ENCODE results near the gene CMTR1. TPM values are rescaled to one million over a fixed set of nuclear protein-coding genes. Genes with fewer than 3 reads are reported as not detected.

Gene CMTR1
- total RNA-seq, 1 experiment from 2014 or later: 28.7 TPM

DNA sequence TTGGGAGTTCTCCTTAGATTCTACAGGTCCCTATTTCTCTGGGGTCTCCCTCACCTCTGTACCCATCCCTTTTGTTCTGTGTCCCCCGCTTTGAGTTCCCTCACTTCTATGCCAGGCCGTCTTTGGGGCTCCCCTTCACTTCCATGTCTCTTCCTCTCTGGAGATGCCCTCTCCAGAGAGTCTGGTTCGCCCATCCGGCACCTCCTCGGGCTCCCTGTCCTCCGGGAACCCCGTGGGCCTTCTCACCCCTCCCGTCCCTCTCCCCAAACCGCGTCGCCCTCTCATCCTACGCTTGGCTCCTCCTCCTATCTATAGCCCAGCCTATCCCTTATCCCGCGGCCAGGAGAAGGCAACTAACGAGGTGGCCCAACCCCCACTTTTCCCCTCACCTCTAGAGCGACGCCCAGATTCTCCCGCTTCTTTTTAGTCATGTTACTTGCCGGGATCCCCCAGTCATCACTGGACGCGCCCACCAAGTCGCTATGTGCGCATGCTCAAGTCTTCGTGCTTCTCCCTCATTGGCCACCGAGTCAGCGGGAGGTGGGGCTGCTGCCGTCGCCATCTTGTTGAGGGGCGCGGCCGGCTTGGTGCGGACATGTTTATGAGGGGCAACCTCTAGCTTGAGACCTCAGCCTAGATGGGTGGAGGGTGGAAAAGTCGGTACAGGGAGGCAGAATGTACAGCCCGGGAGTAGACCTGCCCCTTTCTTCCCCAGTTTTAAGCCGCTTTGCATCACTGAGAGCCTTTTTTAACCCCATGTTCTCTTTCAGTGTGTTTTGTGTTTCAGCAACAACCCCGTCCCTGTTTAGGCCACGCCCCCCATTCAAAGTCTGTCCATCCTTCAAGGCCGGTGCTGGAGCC, 66.6 kb downstream of the CMTR1 start, which contains the start of gene CCDC167:
Gene CCDC167, minus strand, starts transcription at position 461 of the 861 bp plus-strand sequence. Its CDS starts 30 bp downstream, at position 431.
- ChIA-PET POLR2A (interaction anchor here (1.2 kb wide), 1 partner anchor 81 kb away, joined by 3 read pairs; no protein-coding TSS in a partner anchor), RAD21 (ENCODE audit: low non-redundant PET in 1 of 2, low total read pairs in 2 of 2, uncharacterized antibody in 2 of 2, unreplicated experiment in 2 of 2) (interaction anchor here (0.7 to 1.0 kb wide), 2 partner anchors 192 kb away, joined by 3 read pairs; no protein-coding TSS in a partner anchor), CTCF (interaction anchor here (0.8 to 1.5 kb wide), 7 partner anchors 13 to 192 kb away, joined by 3 to 6 read pairs (median 3); no protein-coding TSS in a partner anchor)
- Histone ChIP-seq H3K79me2 (ENCODE audit: insufficient read depth, low read length) (peaks cover 11% of the 10 kb centered on the region; the same call in 1 of the 2 replicates), H3K4me3 (replicated peaks in 1 of 2; ENCODE audit: low read depth in 1 of 2, low read length in 2 of 2) (peak within 1 kb of the TSS; percentile 60 to 78), H3K36me3 (ENCODE audit: control insufficient read depth in 1 of 2, insufficient read depth in 2 of 2, low read length in 2 of 2) (no peaks in the 10 kb centered on the region), H3K27me3 (ENCODE audit: insufficient read depth, low read length) (no peaks in the 10 kb centered on the region), H3K9me2 (ENCODE audit: insufficient read depth) (no peaks in the 10 kb centered on the region), H2AFZ (ENCODE audit: low read depth, low read length, poor library complexity, severe bottlenecking) (peak within 1 kb of the TSS; percentile 63), H3K4me1 (ENCODE audit: control insufficient read depth in 1 of 2, insufficient read depth in 2 of 2, low read length in 2 of 2) (peaks cover 4 to 16% of the 10 kb centered on the region in 2 experiments; a peak in 3 of 4 replicates), H4K20me1 (ENCODE audit: insufficient read depth) (no peaks in the 10 kb centered on the region), H3K9me3 (ENCODE audit: control insufficient read depth in 1 of 2, insufficient read depth in 1 of 2, low read depth in 1 of 2, low read length in 2 of 2) (no peaks in the 10 kb centered on the region), H3K4me2 (ENCODE audit: low read length) (peak within 1 kb of the TSS; percentile 82), H3K9ac (ENCODE audit: low read length) (peak within 1 kb of the TSS; percentile 91), H3K27ac (ENCODE audit: low read depth, low read length) (peak within 1 kb of the TSS; percentile 68)
- intact Hi-C loops (cut with micrococcal nuclease): no loop called here
- DNase-seq (ENCODE audit: low read depth, low spot score): peak; percentile 97
- ATAC-seq: peak; percentile 93
- BruUV-seq (replicated peaks): no TSS peak
- TF ChIP-seq CBX3 (IDR thresholded peaks at IDR 0.05; ENCODE audit: low read depth): no peak
- peak; percentile 81 for TF ChIP-seq SP1 (IDR thresholded peaks at IDR 0.05; ENCODE audit: low read depth)
- TF ChIP-seq ZFX (IDR thresholded peaks at IDR 0.05): no peak
- TF ChIP-seq SRF (IDR thresholded peaks at IDR 0.05; ENCODE audit: low read depth): no peak
- peak; percentile 45 for TF ChIP-seq POLR2A (IDR thresholded peaks at IDR 0.05; ENCODE audit: borderline replicate concordance, extremely low read depth, insufficient read depth, insufficient read length)
- no peak for TF ChIP-seq JUND (IDR thresholded peaks at IDR 0.05)
- no peak for TF ChIP-seq ELF1 (IDR thresholded peaks at IDR 0.05; ENCODE audit: borderline replicate concordance, low read depth)
- peak; percentile 82 for TF ChIP-seq EGR1 (IDR thresholded peaks at IDR 0.05; ENCODE audit: low read depth)
- TF ChIP-seq, protein P1, sequence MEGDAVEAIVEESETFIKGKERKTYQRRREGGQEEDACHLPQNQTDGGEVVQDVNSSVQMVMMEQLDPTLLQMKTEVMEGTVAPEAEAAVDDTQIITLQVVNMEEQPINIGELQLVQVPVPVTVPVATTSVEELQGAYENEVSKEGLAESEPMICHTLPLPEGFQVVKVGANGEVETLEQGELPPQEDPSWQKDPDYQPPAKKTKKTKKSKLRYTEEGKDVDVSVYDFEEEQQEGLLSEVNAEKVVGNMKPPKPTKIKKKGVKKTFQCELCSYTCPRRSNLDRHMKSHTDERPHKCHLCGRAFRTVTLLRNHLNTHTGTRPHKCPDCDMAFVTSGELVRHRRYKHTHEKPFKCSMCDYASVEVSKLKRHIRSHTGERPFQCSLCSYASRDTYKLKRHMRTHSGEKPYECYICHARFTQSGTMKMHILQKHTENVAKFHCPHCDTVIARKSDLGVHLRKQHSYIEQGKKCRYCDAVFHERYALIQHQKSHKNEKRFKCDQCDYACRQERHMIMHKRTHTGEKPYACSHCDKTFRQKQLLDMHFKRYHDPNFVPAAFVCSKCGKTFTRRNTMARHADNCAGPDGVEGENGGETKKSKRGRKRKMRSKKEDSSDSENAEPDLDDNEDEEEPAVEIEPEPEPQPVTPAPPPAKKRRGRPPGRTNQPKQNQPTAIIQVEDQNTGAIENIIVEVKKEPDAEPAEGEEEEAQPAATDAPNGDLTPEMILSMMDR (IDR thresholded peaks at IDR 0.05 in 2 of 3, conservative IDR thresholded peaks at IDR 0.05 in 1 of 3; ENCODE audit: borderline replicate concordance in 1 of 3, insufficient read depth in 1 of 3, low read depth in 2 of 3, low read length in 2 of 3): no peak
- TF ChIP-seq EZH2phosphoT487 (IDR thresholded peaks at IDR 0.05; ENCODE audit: borderline replicate concordance): no peak
- no peak for TF ChIP-seq ZNF274 (IDR thresholded peaks at IDR 0.05; ENCODE audit: low read depth, low read length)
- TF ChIP-seq, protein P2, sequence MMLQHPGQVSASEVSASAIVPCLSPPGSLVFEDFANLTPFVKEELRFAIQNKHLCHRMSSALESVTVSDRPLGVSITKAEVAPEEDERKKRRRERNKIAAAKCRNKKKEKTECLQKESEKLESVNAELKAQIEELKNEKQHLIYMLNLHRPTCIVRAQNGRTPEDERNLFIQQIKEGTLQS (IDR thresholded peaks at IDR 0.05): no peak
- peak; percentile 78 for TF ChIP-seq POLR2AphosphoS5 (IDR thresholded peaks at IDR 0.05; ENCODE audit: low read depth, low read length)
- TF ChIP-seq EZH2 (IDR thresholded peaks at IDR 0.05): no peak
- TF ChIP-seq, protein P3, sequence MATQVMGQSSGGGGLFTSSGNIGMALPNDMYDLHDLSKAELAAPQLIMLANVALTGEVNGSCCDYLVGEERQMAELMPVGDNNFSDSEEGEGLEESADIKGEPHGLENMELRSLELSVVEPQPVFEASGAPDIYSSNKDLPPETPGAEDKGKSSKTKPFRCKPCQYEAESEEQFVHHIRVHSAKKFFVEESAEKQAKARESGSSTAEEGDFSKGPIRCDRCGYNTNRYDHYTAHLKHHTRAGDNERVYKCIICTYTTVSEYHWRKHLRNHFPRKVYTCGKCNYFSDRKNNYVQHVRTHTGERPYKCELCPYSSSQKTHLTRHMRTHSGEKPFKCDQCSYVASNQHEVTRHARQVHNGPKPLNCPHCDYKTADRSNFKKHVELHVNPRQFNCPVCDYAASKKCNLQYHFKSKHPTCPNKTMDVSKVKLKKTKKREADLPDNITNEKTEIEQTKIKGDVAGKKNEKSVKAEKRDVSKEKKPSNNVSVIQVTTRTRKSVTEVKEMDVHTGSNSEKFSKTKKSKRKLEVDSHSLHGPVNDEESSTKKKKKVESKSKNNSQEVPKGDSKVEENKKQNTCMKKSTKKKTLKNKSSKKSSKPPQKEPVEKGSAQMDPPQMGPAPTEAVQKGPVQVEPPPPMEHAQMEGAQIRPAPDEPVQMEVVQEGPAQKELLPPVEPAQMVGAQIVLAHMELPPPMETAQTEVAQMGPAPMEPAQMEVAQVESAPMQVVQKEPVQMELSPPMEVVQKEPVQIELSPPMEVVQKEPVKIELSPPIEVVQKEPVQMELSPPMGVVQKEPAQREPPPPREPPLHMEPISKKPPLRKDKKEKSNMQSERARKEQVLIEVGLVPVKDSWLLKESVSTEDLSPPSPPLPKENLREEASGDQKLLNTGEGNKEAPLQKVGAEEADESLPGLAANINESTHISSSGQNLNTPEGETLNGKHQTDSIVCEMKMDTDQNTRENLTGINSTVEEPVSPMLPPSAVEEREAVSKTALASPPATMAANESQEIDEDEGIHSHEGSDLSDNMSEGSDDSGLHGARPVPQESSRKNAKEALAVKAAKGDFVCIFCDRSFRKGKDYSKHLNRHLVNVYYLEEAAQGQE (IDR thresholded peaks at IDR 0.05; ENCODE audit: low read depth): no peak
- peak; percentile 100 for TF ChIP-seq YY1 (IDR thresholded peaks at IDR 0.05; ENCODE audit: extremely low read depth, insufficient replicate concordance, low read depth, low read length)
- no peak for TF ChIP-seq RAD21 (IDR thresholded peaks at IDR 0.05; ENCODE audit: low read depth)
- TF ChIP-seq FOSL1 (IDR thresholded peaks at IDR 0.05; ENCODE audit: low read depth): no peak
- TF ChIP-seq, protein P4, sequence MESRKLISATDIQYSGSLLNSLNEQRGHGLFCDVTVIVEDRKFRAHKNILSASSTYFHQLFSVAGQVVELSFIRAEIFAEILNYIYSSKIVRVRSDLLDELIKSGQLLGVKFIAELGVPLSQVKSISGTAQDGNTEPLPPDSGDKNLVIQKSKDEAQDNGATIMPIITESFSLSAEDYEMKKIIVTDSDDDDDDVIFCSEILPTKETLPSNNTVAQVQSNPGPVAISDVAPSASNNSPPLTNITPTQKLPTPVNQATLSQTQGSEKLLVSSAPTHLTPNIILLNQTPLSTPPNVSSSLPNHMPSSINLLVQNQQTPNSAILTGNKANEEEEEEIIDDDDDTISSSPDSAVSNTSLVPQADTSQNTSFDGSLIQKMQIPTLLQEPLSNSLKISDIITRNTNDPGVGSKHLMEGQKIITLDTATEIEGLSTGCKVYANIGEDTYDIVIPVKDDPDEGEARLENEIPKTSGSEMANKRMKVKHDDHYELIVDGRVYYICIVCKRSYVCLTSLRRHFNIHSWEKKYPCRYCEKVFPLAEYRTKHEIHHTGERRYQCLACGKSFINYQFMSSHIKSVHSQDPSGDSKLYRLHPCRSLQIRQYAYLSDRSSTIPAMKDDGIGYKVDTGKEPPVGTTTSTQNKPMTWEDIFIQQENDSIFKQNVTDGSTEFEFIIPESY (IDR thresholded peaks at IDR 0.05; ENCODE audit: extremely low read depth, insufficient replicate concordance, low read length): no peak

Measured in HCT116 (cell line).